Gastroesophageal sphincter (tissue), 4 donors: ENCODE results near the gene VWA8. TPM values are rescaled to one million over a fixed set of nuclear protein-coding genes. Genes with fewer than 3 reads are reported as not detected.
"Not testable (repeated sequence)": the region's sequence is repeated elsewhere in the genome, so short reads cannot be mapped to it uniquely, and the experiment has no call there.

ENCODE experiments used
- ATAC-seq: fragments of 150-250 bp; one replicate; pipeline ENCODE4 v1.9.1; 2016; ENCODE audit warnings: mild to moderate bottlenecking, moderate library complexity
- H3K27ac ChIP-seq, 4 donors: fragments of 200-600 bp; sonication (generic) in 3 of 4; 1 replicate in 3 of 4; 2 replicates in 1 of 4; pipeline ENCODE4 v1.5.1; 2016 to 2019
- H3K27me3 ChIP-seq: fragments of 200-600 bp; sonication (generic); one replicate; pipeline ENCODE4 v1.5.1; 2019
- H3K36me3 ChIP-seq, 2 donors: fragments of 200-600 bp; sonication (generic); one replicate each; pipeline ENCODE4 v1.5.1; 2019; ENCODE audit warnings: control low read depth in 1 of 2
- H3K4me1 ChIP-seq, 3 donors: fragments of 200-600 bp; sonication (generic); 1 replicate in 2 of 3; 2 replicates in 1 of 3; pipeline ENCODE4 v1.5.1; 2016 to 2019; ENCODE audit warnings: control low read depth in 2 of 3
- H3K4me3 ChIP-seq, 2 donors: fragments of 200-600 bp; sonication (generic); one replicate each; pipeline ENCODE4 v1.5.1; 2019; ENCODE audit warnings: mild to moderate bottlenecking in 1 of 2, moderate library complexity in 1 of 2
- H3K9me3 ChIP-seq, 3 donors: fragments of 200-600 bp; sonication (generic); one replicate each; pipeline ENCODE4 v1.5.1; 2017 to 2019; ENCODE audit warnings: control low read depth in 2 of 3
- EP300 ChIP-seq: sonication (generic); formaldehyde crosslinking; IDR thresholded peaks from one replicate; pipeline ENCODE4 v1.6.1; 2017; ENCODE audit warnings: antibody characterized with exemption, mild to moderate bottlenecking
- POLR2A ChIP-seq, 2 donors: fragments of 450-650 bp; IDR thresholded peaks; one replicate each; pipeline ENCODE4 v1.6.1; 2017; ENCODE audit warnings: antibody characterized with exemption in 2 of 2, mild to moderate bottlenecking in 2 of 2, moderate library complexity in 1 of 2
- POLR2AphosphoS5 ChIP-seq: sonication (generic); formaldehyde crosslinking; IDR thresholded peaks from one replicate; pipeline ENCODE4 v1.6.1; 2017; ENCODE audit warnings: antibody characterized with exemption
- WGBS, 2 donors: methylation state at CpG; one replicate each; pipeline ENCODE4 v1.1.5; 2018; ENCODE audit warnings: low coverage in 1 of 2; 5-methylcytosine and 5-hydroxymethylcytosine counted together
- total RNA-seq, 4 donors: library from RNA; depleted of rRNA; stranded (reverse); fragments of >200 nt; gene quantifications; one replicate each; pipeline ENCODE4 v1.1.0, GENCODE V29; 2016
- TF ChIP-seq, protein P1 (sequence below), 4 experiments: fragments of 200-600 bp in 2 of 4; fragments of 450-650 bp in 2 of 4; sonication (generic) in 1 of 4; IDR thresholded peaks; one replicate each; pipeline ENCODE4 v1.5.1; 2017 to 2019; ENCODE audit warnings: antibody characterized with exemption in 4 of 4, mild to moderate bottlenecking in 2 of 4, moderate library complexity in 2 of 4

VWA8 gene
- total RNA-seq, 4 donors from 2014 or later, result 20.3 to 34.7 (median 23.9) TPM

DNA sequence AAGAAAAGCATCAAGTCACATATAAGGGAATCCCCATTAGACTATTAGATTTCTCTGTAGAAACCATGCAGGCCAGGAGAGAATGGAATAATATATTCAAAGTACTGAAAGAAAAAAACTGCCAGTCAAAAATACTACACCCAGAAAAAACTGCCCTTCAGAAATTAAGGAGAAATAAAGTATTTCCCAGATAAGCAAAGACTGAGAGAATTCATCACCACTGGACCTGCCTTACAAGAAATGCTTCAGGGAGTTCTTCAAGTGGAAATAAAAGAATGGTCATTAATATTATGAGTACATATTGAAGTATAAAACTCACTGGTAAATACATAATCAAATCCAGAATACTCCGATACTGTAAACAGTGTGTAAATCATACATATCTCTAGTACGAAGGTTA lies 35.9 kb downstream of the VWA8 start:
- H3K27me3 ChIP-seq, result no peaks in the 10 kb centered on the region
- H3K4me3 ChIP-seq, result no peak overlapping the region
- H3K36me3 ChIP-seq, result peaks cover 0 to 17% of the 10 kb centered on the region in 2 donors
- TF ChIP-seq, protein P1, sequence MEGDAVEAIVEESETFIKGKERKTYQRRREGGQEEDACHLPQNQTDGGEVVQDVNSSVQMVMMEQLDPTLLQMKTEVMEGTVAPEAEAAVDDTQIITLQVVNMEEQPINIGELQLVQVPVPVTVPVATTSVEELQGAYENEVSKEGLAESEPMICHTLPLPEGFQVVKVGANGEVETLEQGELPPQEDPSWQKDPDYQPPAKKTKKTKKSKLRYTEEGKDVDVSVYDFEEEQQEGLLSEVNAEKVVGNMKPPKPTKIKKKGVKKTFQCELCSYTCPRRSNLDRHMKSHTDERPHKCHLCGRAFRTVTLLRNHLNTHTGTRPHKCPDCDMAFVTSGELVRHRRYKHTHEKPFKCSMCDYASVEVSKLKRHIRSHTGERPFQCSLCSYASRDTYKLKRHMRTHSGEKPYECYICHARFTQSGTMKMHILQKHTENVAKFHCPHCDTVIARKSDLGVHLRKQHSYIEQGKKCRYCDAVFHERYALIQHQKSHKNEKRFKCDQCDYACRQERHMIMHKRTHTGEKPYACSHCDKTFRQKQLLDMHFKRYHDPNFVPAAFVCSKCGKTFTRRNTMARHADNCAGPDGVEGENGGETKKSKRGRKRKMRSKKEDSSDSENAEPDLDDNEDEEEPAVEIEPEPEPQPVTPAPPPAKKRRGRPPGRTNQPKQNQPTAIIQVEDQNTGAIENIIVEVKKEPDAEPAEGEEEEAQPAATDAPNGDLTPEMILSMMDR (IDR thresholded peaks at IDR 0.05), result no peak
- no peak for TF ChIP-seq POLR2A (IDR thresholded peaks at IDR 0.05)
- TF ChIP-seq POLR2AphosphoS5, result no peak
- TF ChIP-seq EP300, result no peak
- no peak overlapping the region for H3K27ac ChIP-seq
- no peak for ATAC-seq
- no peaks in the 10 kb centered on the region for H3K4me1 ChIP-seq
- WGBS, 2 donors, result 95 to 97% methylated on average over 2 of the region's 2 CpGs
- H3K9me3 ChIP-seq, result peaks cover 0 to 22% (median 0%) of the 10 kb centered on the region in 3 donors

GRCh38 chr13:41922894-41923293 lies 38.0 kb downstream of the VWA8 start:
- H3K4me3 ChIP-seq, ATAC-seq, H3K27ac ChIP-seq, H3K27me3 ChIP-seq, H3K4me1 ChIP-seq: not testable (repeated sequence)
- peaks cover 0 to 17% of the 10 kb centered on the region in 2 donors for H3K36me3 ChIP-seq
- peaks cover 0 to 22% (median 0%) of the 10 kb centered on the region in 3 donors for H3K9me3 ChIP-seq
- WGBS, 2 donors, result no CpG with 5 or more reads among the region's 4 CpGs

DNA sequence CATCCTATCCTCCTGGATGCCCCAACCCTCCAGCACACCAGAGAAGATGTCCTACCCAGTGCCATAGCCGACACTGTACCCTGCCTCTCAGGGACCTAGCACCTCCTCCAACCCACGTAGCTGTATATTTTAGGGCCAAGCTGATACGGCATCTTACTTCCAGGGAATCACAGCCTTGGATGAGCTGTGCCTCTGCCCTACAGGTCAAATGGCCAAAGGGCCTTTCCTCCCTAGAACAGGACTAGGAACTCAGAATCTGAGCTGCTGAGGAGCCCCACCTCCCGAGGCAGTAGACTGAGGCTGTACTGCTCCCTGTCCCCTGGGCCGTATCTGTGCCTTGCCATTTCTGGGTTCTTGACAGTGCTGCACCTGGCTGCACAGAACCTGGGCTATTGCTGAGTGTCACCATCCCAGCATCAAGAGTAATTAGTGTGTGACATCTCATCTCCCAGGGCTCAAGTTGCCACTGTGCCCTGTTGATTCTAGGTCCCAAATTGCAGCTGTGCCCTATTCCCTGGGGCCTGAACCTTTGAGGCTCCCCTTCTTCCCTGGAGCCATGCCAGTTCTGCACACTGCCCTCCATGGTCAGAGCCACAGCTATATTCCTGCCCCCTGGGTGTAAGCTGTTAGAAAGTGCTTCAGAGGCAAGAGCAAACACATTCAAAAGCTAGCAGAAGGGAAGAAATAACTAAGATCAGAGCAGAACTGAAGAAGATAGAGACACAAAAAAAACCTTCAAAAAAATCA lies 41.0 kb downstream of the VWA8 start:
- ATAC-seq, result no peak
- H3K4me3 ChIP-seq, result no peak overlapping the region
- peaks cover 0 to 19% (median 0%) of the 10 kb centered on the region in 3 donors for H3K9me3 ChIP-seq
- 86 to 100% methylated on average over 1 to 4 of the region's 5 CpGs for WGBS, 2 donors
- H3K36me3 ChIP-seq, result no peaks in the 10 kb centered on the region
- H3K27me3 ChIP-seq, result no peaks in the 10 kb centered on the region
- TF ChIP-seq POLR2A (IDR thresholded peaks at IDR 0.05), result no peak
- TF ChIP-seq POLR2AphosphoS5, result no peak
- TF ChIP-seq, protein P1 (IDR thresholded peaks at IDR 0.05), result no peak
- no peak for TF ChIP-seq EP300
- H3K4me1 ChIP-seq, result peaks cover 5 to 32% (median 7%) of the 10 kb centered on the region in 3 donors
- H3K27ac ChIP-seq, result no peak overlapping the region

DNA sequence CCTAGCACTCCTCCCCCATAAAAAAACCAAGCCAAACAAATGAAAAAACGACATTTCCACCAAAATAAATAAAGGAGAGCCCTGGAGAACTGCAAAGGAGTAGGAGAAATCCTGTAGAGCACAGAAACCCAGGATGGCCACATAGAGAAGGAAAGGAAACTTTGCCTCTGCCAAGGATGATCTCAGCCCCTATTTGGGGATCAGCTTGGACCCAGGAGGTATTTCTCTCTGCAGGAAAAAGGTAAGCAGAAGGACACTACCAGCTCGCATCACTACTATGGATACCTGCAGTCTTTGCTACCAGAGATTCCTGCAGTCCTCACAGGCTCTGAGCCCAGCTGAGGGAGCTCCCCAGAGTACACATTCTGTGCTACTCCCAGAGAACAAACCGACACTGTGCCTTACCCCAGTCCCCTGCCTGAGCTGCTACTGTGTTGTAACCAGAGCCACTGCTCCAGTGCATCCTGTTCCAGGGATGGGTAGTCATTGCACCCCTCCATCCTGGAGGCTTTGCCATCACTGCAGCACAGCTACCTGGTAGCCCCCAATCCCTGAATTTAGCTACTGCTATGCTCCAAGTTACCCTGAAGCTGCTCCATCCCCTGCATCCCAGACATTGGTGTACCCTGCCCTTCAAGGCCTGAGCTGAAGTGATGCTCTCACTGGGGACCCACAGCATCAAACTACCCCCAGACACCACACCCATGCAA lies 41.7 kb downstream of the VWA8 start:
- H3K4me1 ChIP-seq, result peaks cover 5 to 40% (median 7%) of the 10 kb centered on the region in 3 donors
- no peak for TF ChIP-seq EP300
- TF ChIP-seq POLR2AphosphoS5, result no peak
- TF ChIP-seq, protein P1 (IDR thresholded peaks at IDR 0.05), result no peak
- TF ChIP-seq POLR2A (IDR thresholded peaks at IDR 0.05), result no peak
- H3K4me3 ChIP-seq, result no peak overlapping the region
- WGBS, 2 donors, result 33 to 38% methylated on average over 2 of the region's 3 CpGs
- H3K9me3 ChIP-seq, result peaks cover 0 to 12% (median 0%) of the 10 kb centered on the region in 3 donors
- H3K36me3 ChIP-seq, result no peaks in the 10 kb centered on the region
- H3K27ac ChIP-seq, result no peak overlapping the region
- no peak for ATAC-seq
- no peaks in the 10 kb centered on the region for H3K27me3 ChIP-seq

GRCh38 chr13:41917641-41918040 lies 43.3 kb downstream of the VWA8 start:
- WGBS, 2 donors, result 73 to 77% methylated on average over 1 of the region's 1 CpG
- no peak overlapping the region for H3K4me3 ChIP-seq
- H3K9me3 ChIP-seq, result no peaks in the 10 kb centered on the region
- no peaks in the 10 kb centered on the region for H3K27me3 ChIP-seq
- TF ChIP-seq, protein P1 (IDR thresholded peaks at IDR 0.05), result no peak
- TF ChIP-seq POLR2AphosphoS5 (no peak), EP300 (no peak), POLR2A (IDR thresholded peaks at IDR 0.05) (no peak)
- no peaks in the 10 kb centered on the region for H3K36me3 ChIP-seq
- peaks cover 5 to 43% (median 7%) of the 10 kb centered on the region in 3 donors for H3K4me1 ChIP-seq
- H3K27ac ChIP-seq, result no peak overlapping the region
- ATAC-seq, result no peak
